ENCODE results near the gene MAPKBP1. TPM values are rescaled to one million over a fixed set of nuclear protein-coding genes. Genes with fewer than 3 reads are reported as not detected.

The MAPKBP1 gene
- total RNA-seq, 1 experiment from 2014 or later: 13.7 TPM

DNA sequence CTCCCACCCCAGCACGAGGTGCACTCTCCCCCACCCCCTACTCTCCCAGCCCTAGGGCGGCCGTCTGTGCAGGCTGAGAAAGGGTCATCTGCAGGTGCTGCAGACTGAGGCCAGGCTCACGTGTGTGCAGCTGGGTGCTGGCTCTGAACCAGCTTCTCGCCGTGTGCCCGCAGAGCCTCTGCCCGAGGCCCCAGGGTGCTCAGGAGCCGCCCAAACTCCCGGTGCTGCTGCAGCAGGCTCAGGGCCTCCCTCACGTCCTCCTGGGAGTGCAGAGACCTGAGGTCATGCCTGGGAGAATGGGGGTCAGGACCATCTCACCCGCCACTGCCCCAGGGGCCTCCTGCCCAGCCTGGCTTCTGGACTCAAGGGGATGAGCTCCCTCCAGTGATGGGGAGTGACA is 102.4 kb downstream of the MAPKBP1 start:
- Histone ChIP-seq H3K27ac (ENCODE audit: insufficient read length, low read depth, low read length) (no peak overlapping the region), H2BK5ac (ENCODE audit: insufficient read length, low read length) (no peak overlapping the region), H4K8ac (replicated peaks; ENCODE audit: insufficient read length, low read depth, low read length) (no peak overlapping the region), H2BK120ac (ENCODE audit: low read depth, low read length, poor library complexity, severe bottlenecking) (no peak overlapping the region), H3T11ph (ENCODE audit: low read length) (no peak overlapping the region), H3K18ac (ENCODE audit: insufficient read length, low read depth, low read length) (no peak overlapping the region), H3K79me2 (ENCODE audit: insufficient read depth, low read length) (no peaks in the 10 kb centered on the region), H3K4me1 (ENCODE audit: insufficient read depth, low read length) (no peaks in the 10 kb centered on the region), H3K4ac (ENCODE audit: low read depth, low read length) (no peak overlapping the region), H2BK12ac (ENCODE audit: insufficient read length, low read depth, low read length) (no peak overlapping the region), H4K20me1 (ENCODE audit: control insufficient read depth, insufficient read depth, insufficient read length) (no peaks in the 10 kb centered on the region), H3K9me3 (ENCODE audit: control insufficient read depth, low read depth, low read length) (no peaks in the 10 kb centered on the region), H3K79me1 (ENCODE audit: insufficient read depth, low read depth, low read length, poor library complexity, severe bottlenecking) (no peaks in the 10 kb centered on the region), H4K5ac (ENCODE audit: insufficient read length, low read depth, low read length) (no peak overlapping the region), H3K9ac (ENCODE audit: extremely low read depth, insufficient read length, low read length) (no peak overlapping the region), H3K23me2 (ENCODE audit: insufficient read length, low read depth, low read length, poor library complexity, severe bottlenecking) (no peaks in the 10 kb centered on the region), H3K14ac (ENCODE audit: insufficient read depth, low read length) (no peak overlapping the region), H2AFZ (ENCODE audit: low read length) (no peak overlapping the region), H3K4me2 (ENCODE audit: insufficient read depth, insufficient read length, low read length) (no peak overlapping the region), H3K27me3 (ENCODE audit: insufficient read depth, low read length) (peaks cover 6% of the 10 kb centered on the region; the same call in 1 of the 2 replicates), H2BK15ac (ENCODE audit: low read depth, low read length) (no peak overlapping the region), H2BK20ac (ENCODE audit: low read depth, low read length, poor library complexity, severe bottlenecking) (no peak overlapping the region), H4K91ac (ENCODE audit: insufficient read length, low read depth, low read length) (no peak overlapping the region), H3K23ac (ENCODE audit: insufficient read length, low read depth, low read length) (no peak overlapping the region), H2AK5ac (ENCODE audit: insufficient read length, low read length) (no peak overlapping the region), H3K56ac (ENCODE audit: insufficient read length, low read depth, low read length) (no peak overlapping the region)
- peaks cover 24% of the 10 kb centered on the region for H3K27me3 Mint-ChIP-seq (ENCODE audit: low read depth)
- TF ChIP-seq, protein P1, sequence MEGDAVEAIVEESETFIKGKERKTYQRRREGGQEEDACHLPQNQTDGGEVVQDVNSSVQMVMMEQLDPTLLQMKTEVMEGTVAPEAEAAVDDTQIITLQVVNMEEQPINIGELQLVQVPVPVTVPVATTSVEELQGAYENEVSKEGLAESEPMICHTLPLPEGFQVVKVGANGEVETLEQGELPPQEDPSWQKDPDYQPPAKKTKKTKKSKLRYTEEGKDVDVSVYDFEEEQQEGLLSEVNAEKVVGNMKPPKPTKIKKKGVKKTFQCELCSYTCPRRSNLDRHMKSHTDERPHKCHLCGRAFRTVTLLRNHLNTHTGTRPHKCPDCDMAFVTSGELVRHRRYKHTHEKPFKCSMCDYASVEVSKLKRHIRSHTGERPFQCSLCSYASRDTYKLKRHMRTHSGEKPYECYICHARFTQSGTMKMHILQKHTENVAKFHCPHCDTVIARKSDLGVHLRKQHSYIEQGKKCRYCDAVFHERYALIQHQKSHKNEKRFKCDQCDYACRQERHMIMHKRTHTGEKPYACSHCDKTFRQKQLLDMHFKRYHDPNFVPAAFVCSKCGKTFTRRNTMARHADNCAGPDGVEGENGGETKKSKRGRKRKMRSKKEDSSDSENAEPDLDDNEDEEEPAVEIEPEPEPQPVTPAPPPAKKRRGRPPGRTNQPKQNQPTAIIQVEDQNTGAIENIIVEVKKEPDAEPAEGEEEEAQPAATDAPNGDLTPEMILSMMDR (conservative IDR thresholded peaks at IDR 0.05): no peak
- H3K27ac Mint-ChIP-seq: no peak overlapping the region
- H3K9me3 Mint-ChIP-seq: no peaks in the 10 kb centered on the region; a peak in 2 of 5 replicates
- H3K4me1 Mint-ChIP-seq: peaks cover 0 to 6% of the 10 kb centered on the region in 2 experiments; a peak in 2 of 4 replicates
- no peak for DNase-seq
- H3K4me3 Mint-ChIP-seq: no peak overlapping the region
- WGBS (ENCODE audit: extremely low coverage, insufficient read length, low lambda C conversion rate): no CpG with 5 or more reads among the region's 12 CpGs
- H3K36me3 Mint-ChIP-seq (ENCODE audit: insufficient read depth in 1 of 3, low read depth in 3 of 3): peaks cover 0 to 1% (median 0%) of the 10 kb centered on the region in 3 experiments; a peak in 1 of 7 replicates

Small RNAs within 50 kb of the gene (microRNA-seq; reads per million reads assigned to microRNA genes)
- not detected for gene MIR4310 (ENCODE audit: borderline microRNAs expressed)

Other genes with a start within 250 kb of the MAPKBP1 start
- 73.5 and 74.5 TPM in 2 replicates for gene RPAP1, start 230.2 kb upstream of the MAPKBP1 start, total RNA-seq (2021)
- gene TYRO3, start 215.3 kb upstream of the MAPKBP1 start, total RNA-seq (2021): 118 and 124 TPM in 2 replicates
- gene MGA, start 114.1 kb upstream of the MAPKBP1 start, total RNA-seq (2021): 57.3 and 62.7 TPM in 2 replicates
- gene JMJD7, start 53.6 kb downstream of the MAPKBP1 start, total RNA-seq (2021): 13.3 and 14.3 TPM in 2 replicates
- gene PLA2G4B, start 64.4 kb downstream of the MAPKBP1 start, total RNA-seq (2021): 3.7 and 6.3 TPM in 2 replicates
- gene SPTBN5, start 119.6 kb downstream of the MAPKBP1 start, total RNA-seq (2021): 0.90 and 0.97 TPM in 2 replicates
- 22.9 and 24.2 TPM in 2 replicates for gene EHD4, start 198.1 kb downstream of the MAPKBP1 start, total RNA-seq (2021)
- not detected in 2 replicates for gene PLA2G4E, start 246.6 kb downstream of the MAPKBP1 start, total RNA-seq (2021)